Trophoblast cell (in vitro differentiated cells and primary cell): ENCODE results near the gene NR4A1.

Source experiments
- DNase-seq, 2 donors: peaks; one replicate each; pipeline ENCODE4 v3.0.0-alpha.2; 2016
- H2AFZ ChIP-seq: 2 replicates; pipeline ENCODE4 v1.6.1; 2013; ENCODE audit warnings: low read length, moderate library complexity, mild to moderate bottlenecking; ENCODE audit not compliant: insufficient read depth, poor library complexity
- H2AK5ac ChIP-seq: 2 replicates; pipeline ENCODE4 v1.6.1; 2013; ENCODE audit warnings: mild to moderate bottlenecking, low read length
- H2BK120ac ChIP-seq: 2 replicates; pipeline ENCODE4 v1.6.1; 2013; ENCODE audit warnings: low read length, mild to moderate bottlenecking, moderate library complexity; ENCODE audit not compliant: insufficient read depth, poor library complexity
- H2BK12ac ChIP-seq: 2 replicates; pipeline ENCODE4 v1.6.1; 2013; ENCODE audit warnings: mild to moderate bottlenecking, low read length, moderate library complexity
- H2BK5ac ChIP-seq: 2 replicates; pipeline ENCODE4 v1.6.1; 2013; ENCODE audit warnings: low read length, low read depth, moderate library complexity, mild to moderate bottlenecking; ENCODE audit not compliant: poor library complexity
- H3K14ac ChIP-seq: 2 replicates; pipeline ENCODE4 v1.6.1; 2013; ENCODE audit warnings: mild to moderate bottlenecking, low read length
- H3K18ac ChIP-seq: 2 replicates; pipeline ENCODE4 v1.6.1; 2013; ENCODE audit warnings: mild to moderate bottlenecking, low read length
- H3K23ac ChIP-seq: 2 replicates; pipeline ENCODE4 v1.6.1; 2013; ENCODE audit warnings: low read length
- H3K27ac ChIP-seq: 2 replicates; pipeline ENCODE4 v1.5.1; 2013; ENCODE audit warnings: low read depth, mild to moderate bottlenecking, inconsistent platforms, low read length, moderate library complexity
- H3K27me3 ChIP-seq: 2 replicates; pipeline ENCODE4 v1.6.1; 2013; ENCODE audit warnings: inconsistent platforms, mild to moderate bottlenecking, low read length, moderate library complexity; ENCODE audit not compliant: insufficient read depth
- H3K36me3 ChIP-seq, 2 experiments: 1 replicate in 1 of 2; 2 replicates in 1 of 2; pipeline ENCODE4 v1.6.1; 2013; ENCODE audit warnings: low read length in 2 of 2, mild to moderate bottlenecking in 2 of 2, moderate library complexity in 1 of 2; ENCODE audit not compliant: insufficient read depth in 2 of 2, control insufficient read depth in 1 of 2
- H3K4ac ChIP-seq: 2 replicates; pipeline ENCODE4 v1.6.1; 2013; ENCODE audit warnings: low read depth, mild to moderate bottlenecking, low read length, moderate library complexity
- H3K4me1 ChIP-seq, 2 experiments: 1 replicate in 1 of 2; 2 replicates in 1 of 2; pipeline ENCODE4 v1.6.1; 2013; ENCODE audit warnings: low read length in 2 of 2, mild to moderate bottlenecking in 2 of 2, moderate library complexity in 1 of 2; ENCODE audit not compliant: insufficient read depth in 2 of 2, control insufficient read depth in 1 of 2
- H3K4me2 ChIP-seq: 2 replicates; pipeline ENCODE4 v1.6.1; 2013; ENCODE audit warnings: inconsistent platforms, mild to moderate bottlenecking, low read length, moderate library complexity
- H3K4me3 ChIP-seq: 2 replicates; pipeline ENCODE4 v1.5.1; 2013; ENCODE audit warnings: mild to moderate bottlenecking, low read depth, low read length, inconsistent platforms
- H3K79me1 ChIP-seq: one replicate; pipeline ENCODE4 v1.6.1; 2013; ENCODE audit warnings: low read length
- H3K79me2 ChIP-seq: 2 replicates; pipeline ENCODE4 v1.6.1; 2013; ENCODE audit warnings: low read length, mild to moderate bottlenecking; ENCODE audit not compliant: control insufficient read depth, insufficient read depth, poor library complexity
- H3K9ac ChIP-seq: 2 replicates; pipeline ENCODE4 v1.6.1; 2013; ENCODE audit warnings: mild to moderate bottlenecking, low read length
- H3K9me3 ChIP-seq: 2 replicates; pipeline ENCODE4 v1.6.1; 2013; ENCODE audit warnings: low read depth, mild to moderate bottlenecking, control low read depth, inconsistent platforms, low read length; ENCODE audit not compliant: insufficient read depth
- H4K12ac ChIP-seq: 2 replicates; pipeline ENCODE4 v1.6.1; 2013; ENCODE audit warnings: low read depth, mild to moderate bottlenecking, low read length, moderate library complexity
- H4K8ac ChIP-seq: 2 replicates; pipeline ENCODE4 v1.6.1; 2013; ENCODE audit warnings: low read depth, mild to moderate bottlenecking, low read length, moderate library complexity
- H4K91ac ChIP-seq: one replicate; pipeline ENCODE4 v1.6.1; 2013; ENCODE audit warnings: low read depth, mild to moderate bottlenecking, low read length, moderate library complexity
- WGBS: extraction: QIAGEN DNeasy Blood & Tissue Kit; methylation state at CpG from one replicate; pipeline ENCODE4 v1.1.7; 2013; ENCODE audit warnings: missing lambda C conversion rate; ENCODE audit not compliant: insufficient read length, insufficient coverage; ENCODE audit errors: extremely low coverage; 5-methylcytosine and 5-hydroxymethylcytosine counted together

Gene NR4A1

DNA sequence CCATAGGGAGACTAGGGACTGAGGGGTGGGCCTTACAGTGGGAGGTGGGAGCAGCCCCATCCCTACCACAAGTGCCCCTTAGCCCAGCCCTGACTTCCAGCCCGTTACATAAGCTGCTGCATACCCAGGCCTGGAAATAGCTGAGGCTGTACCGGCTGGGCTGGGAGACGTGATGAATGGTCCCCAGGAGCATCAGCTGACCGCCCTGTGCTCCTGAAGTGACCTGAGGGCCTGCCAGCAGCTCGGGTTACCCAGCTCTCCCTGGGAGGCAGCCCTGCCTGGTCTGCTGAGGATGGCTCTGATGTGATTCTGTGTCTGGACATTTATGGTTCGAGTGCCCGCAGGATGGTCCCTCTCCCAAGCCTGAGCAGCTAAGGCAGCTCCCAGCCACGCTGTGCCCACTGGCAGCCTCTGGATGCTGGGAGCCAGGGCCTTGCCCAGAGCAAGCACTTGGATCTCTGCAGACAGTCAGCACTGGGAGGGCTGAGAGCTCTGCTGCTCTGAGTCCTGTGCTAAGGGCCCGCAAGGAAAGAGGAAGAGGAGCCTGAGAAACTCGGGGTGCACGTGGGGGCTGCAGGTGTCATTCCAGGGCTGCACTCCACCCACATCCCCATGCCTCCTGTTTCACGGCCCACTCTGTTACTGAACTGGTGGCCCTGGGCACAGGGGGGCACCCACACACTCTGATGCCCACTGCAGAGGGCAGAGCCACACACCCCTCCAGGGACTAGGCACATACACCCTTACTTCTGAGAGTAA is 24.0 kb upstream of the NR4A1 start:
- Histone ChIP-seq H2AK5ac (peak overlapping the region; percentile 50), H3K79me1 (no peaks in the 10 kb centered on the region), H3K9ac (no peak overlapping the region), H3K4me1 (peaks cover 7 to 16% of the 10 kb centered on the region in 2 experiments), H3K23ac (no peak overlapping the region), H3K36me3 (no peaks in the 10 kb centered on the region), H2BK120ac (no peak overlapping the region), H2BK5ac (no peak overlapping the region), H3K14ac (no peak overlapping the region), H3K18ac (no peak overlapping the region), H3K79me2 (no peaks in the 10 kb centered on the region), H4K8ac (no peak overlapping the region), H3K9me3 (no peaks in the 10 kb centered on the region), H2BK12ac (no peak overlapping the region), H4K12ac (no peak overlapping the region), H3K4me2 (no peak overlapping the region), H3K4me3 (no peak overlapping the region), H3K4ac (no peak overlapping the region), H4K91ac (no peak overlapping the region), H2AFZ (no peak overlapping the region), H3K27ac (no peak overlapping the region), H3K27me3 (peaks cover 5% of the 10 kb centered on the region)
- WGBS, result no CpG with 5 or more reads among the region's 12 CpGs
- DNase-seq, result no peak

DNA sequence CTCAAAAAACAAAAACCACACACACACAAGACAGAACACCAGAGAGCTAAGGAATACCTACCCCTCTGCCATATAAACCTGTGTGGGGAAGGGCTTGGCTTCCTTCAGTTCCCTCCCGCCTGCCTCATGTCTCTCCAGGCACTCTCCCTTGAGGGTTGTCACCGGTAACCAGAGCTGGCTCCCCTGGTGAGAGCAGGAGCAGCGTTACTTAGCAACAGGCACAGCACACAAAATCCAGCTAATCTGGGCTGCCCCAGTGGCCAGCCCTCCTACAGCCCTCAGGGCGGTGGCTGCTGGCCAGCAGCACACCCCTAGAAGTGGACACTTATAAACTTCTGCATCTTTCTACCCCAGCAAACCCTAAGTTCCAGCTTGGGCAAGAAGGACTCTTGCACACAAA is 21.6 kb upstream of the NR4A1 start:
- Histone ChIP-seq H2BK120ac (no peak overlapping the region), H2AK5ac (no peak overlapping the region), H3K4ac (no peak overlapping the region), H2BK5ac (no peak overlapping the region), H3K36me3 (no peaks in the 10 kb centered on the region), H3K27ac (no peak overlapping the region), H3K79me1 (peaks cover 6% of the 10 kb centered on the region), H4K8ac (no peak overlapping the region), H3K79me2 (peaks cover 2% of the 10 kb centered on the region), H3K27me3 (no peaks in the 10 kb centered on the region), H4K12ac (no peak overlapping the region), H3K4me3 (no peak overlapping the region), H3K9ac (no peak overlapping the region), H3K9me3 (no peaks in the 10 kb centered on the region), H3K18ac (no peak overlapping the region), H3K4me1 (peaks cover 7 to 13% of the 10 kb centered on the region in 2 experiments), H2BK12ac (no peak overlapping the region), H3K4me2 (no peak overlapping the region), H4K91ac (no peak overlapping the region), H2AFZ (no peak overlapping the region), H3K23ac (no peak overlapping the region), H3K14ac (no peak overlapping the region)
- no peak for DNase-seq
- WGBS, result no CpG with 5 or more reads among the region's 4 CpGs

DNA sequence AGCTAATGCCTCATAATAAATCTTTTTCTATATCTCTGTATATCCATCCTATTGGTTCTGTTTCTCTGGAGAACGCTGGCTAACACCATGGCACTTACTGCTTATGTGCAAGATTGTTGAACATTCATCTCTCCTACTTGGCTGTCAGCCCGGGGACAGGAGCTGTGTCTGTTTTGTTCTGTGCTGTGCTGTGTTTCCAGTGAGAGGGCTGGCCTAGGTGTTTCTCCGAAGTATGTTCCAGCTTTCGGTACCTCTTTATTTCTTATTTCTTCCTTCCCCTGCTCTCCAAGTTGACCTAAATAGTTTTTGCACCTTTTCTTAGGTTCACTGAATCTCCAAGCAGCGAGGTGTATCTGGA is 18.8 kb upstream of the NR4A1 start:
- H2AFZ ChIP-seq, result no peak overlapping the region
- no peak overlapping the region for H4K12ac ChIP-seq
- no peaks in the 10 kb centered on the region for H3K36me3 ChIP-seq
- H3K4me1 ChIP-seq, result peaks cover 8 to 14% of the 10 kb centered on the region in 2 experiments
- no peak overlapping the region for H2AK5ac ChIP-seq
- H2BK12ac ChIP-seq, result no peak overlapping the region
- DNase-seq, result no peak
- peak overlapping the region; percentile 35 for H4K8ac ChIP-seq
- no peak overlapping the region for H2BK120ac ChIP-seq
- no peak overlapping the region for H3K23ac ChIP-seq
- no peak overlapping the region for H3K4me3 ChIP-seq
- H3K18ac ChIP-seq, result no peak overlapping the region
- peak overlapping the region; percentile 59 for H3K4me2 ChIP-seq
- H2BK5ac ChIP-seq, result no peak overlapping the region
- peaks cover 1% of the 10 kb centered on the region for H3K9me3 ChIP-seq
- no CpG with 5 or more reads among the region's 5 CpGs for WGBS
- peaks cover 14% of the 10 kb centered on the region for H3K79me1 ChIP-seq
- no peak overlapping the region for H3K27ac ChIP-seq
- H3K4ac ChIP-seq, result no peak overlapping the region
- H3K9ac ChIP-seq, result no peak overlapping the region
- H4K91ac ChIP-seq, result no peak overlapping the region
- H3K27me3 ChIP-seq, result no peaks in the 10 kb centered on the region
- no peak overlapping the region for H3K14ac ChIP-seq
- peaks cover 3% of the 10 kb centered on the region for H3K79me2 ChIP-seq

DNA sequence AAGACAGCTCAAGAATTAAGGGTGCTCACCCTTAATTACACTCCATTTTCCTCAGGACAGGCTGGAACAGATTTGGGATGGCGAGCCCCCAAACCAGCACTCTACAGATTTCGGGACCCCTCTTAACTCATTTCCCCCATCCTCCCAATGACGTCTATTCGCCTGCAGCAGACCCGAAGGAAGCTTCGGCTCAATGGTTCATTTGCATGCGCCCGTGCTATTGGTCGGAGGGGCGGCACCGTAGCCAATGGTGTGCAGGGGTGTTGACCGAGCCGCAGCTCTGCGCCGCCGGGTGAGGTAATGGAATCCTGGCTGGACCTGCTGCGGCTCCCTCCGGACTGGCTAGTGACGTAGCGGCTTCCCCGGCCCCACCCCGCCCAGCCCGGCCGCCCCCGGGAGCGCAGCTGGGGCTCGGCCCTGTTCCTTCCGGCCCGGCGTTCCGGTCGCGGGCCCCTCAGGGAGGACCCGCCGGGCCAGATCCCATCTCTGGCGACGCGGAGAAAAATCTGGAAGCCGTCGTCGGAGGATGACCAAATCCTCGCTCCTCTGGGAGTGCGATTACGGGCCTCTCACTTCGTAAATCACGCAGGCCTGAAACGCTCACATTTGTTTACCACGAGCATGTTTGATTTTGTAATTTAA is 18.3 kb upstream of the NR4A1 start:
- H2BK12ac ChIP-seq, result no peak overlapping the region
- no peak overlapping the region for H3K14ac ChIP-seq
- H3K79me1 ChIP-seq, result peaks cover 16% of the 10 kb centered on the region
- H2AFZ ChIP-seq, result peak overlapping the region; percentile 51
- no peak overlapping the region for H2AK5ac ChIP-seq
- H3K23ac ChIP-seq, result no peak overlapping the region
- H2BK120ac ChIP-seq, result peak overlapping the region; percentile 55
- peak overlapping the region; percentile 42 for H3K27ac ChIP-seq
- no peak overlapping the region for H3K18ac ChIP-seq
- H3K9me3 ChIP-seq, result peaks cover 1% of the 10 kb centered on the region
- DNase-seq, result peak; percentile 94 to 96
- no peak overlapping the region for H3K4ac ChIP-seq
- peak overlapping the region; percentile 33 for H2BK5ac ChIP-seq
- H4K91ac ChIP-seq, result no peak overlapping the region
- no peaks in the 10 kb centered on the region for H3K27me3 ChIP-seq
- peaks cover 3% of the 10 kb centered on the region for H3K79me2 ChIP-seq
- peaks cover 11 to 16% of the 10 kb centered on the region in 2 experiments for H3K4me1 ChIP-seq
- no CpG with 5 or more reads among the region's 48 CpGs for WGBS
- H4K12ac ChIP-seq, result peak overlapping the region; percentile 66
- no peak overlapping the region for H3K4me3 ChIP-seq
- H3K4me2 ChIP-seq, result peak overlapping the region; percentile 70
- H3K36me3 ChIP-seq, result no peaks in the 10 kb centered on the region
- no peak overlapping the region for H3K9ac ChIP-seq
- peak overlapping the region; percentile 81 for H4K8ac ChIP-seq
